Stimulated activated CD8-positive, alpha-beta memory T cell treated with anti-CD3 and anti-CD28 coated beads, Interleukin-4, amount 100 ng/mL, for 48 hours (primary cell): ENCODE measurements around the gene PRODH.
A peak's percentile ranks its signal among the peaks of the same experiment; 100 is the strongest.
"Not testable (repeated sequence)": the region's sequence is repeated elsewhere in the genome, so short reads cannot be mapped to it uniquely, and the experiment has no call there.

Source experiments
- DNase-seq: peaks from one replicate; pipeline ENCODE4 v3.0.0-alpha.2; 2020

PRODH gene

GRCh38 chr22:18952022-18952421 lies 15.9 kb upstream of the PRODH start:
- DNase-seq, result no peak

- DNase-seq, result no peak
These were observed 14.0 kb upstream of the PRODH start for GRCh38 chr22:18950141-18950540.

GRCh38 chr22:18947905-18948304 lies 11.8 kb upstream of the PRODH start:
- peak; percentile 6 for DNase-seq

- DNase-seq, result not testable (repeated sequence)
These were observed 11.0 kb upstream of the PRODH start for GRCh38 chr22:18947105-18947504.

GRCh38 chr22:18938691-18939090 lies 2.6 kb upstream of the PRODH start:
- DNase-seq, result not testable (repeated sequence)

- not testable (repeated sequence) for DNase-seq
These were observed 1.4 kb downstream of the PRODH start for GRCh38 chr22:18934688-18935087.

GRCh38 chr22:18933914-18934313 lies 2.2 kb downstream of the PRODH start:
- no peak for DNase-seq

GRCh38 chr22:18931905-18932652 lies 4.0 kb downstream of the PRODH start:
- DNase-seq, result no peak

GRCh38 chr22:18929459-18929858 lies 6.6 kb downstream of the PRODH start:
- no peak for DNase-seq

- no peak for DNase-seq
These were observed 8.5 kb downstream of the PRODH start for GRCh38 chr22:18927573-18927972.

GRCh38 chr22:18927020-18927419 lies 9.1 kb downstream of the PRODH start:
- no peak for DNase-seq

GRCh38 chr22:18925368-18926064 lies 10.6 kb downstream of the PRODH start:
- DNase-seq, result no peak

- not testable (repeated sequence) for DNase-seq
These were observed 15.7 kb downstream of the PRODH start for GRCh38 chr22:18920257-18920902.

GRCh38 chr22:18917818-18918217 lies 18.3 kb downstream of the PRODH start:
- DNase-seq, result not testable (repeated sequence)

- DNase-seq, result not testable (repeated sequence)
These were observed 20.5 kb downstream of the PRODH start for GRCh38 chr22:18915550-18915949.

- DNase-seq, result not testable (repeated sequence)
These were observed 21.5 kb downstream of the PRODH start for GRCh38 chr22:18914558-18914957.

- DNase-seq, result not testable (repeated sequence)
These were observed 23.7 kb downstream of the PRODH start for GRCh38 chr22:18912264-18912946.

GRCh38 chr22:18911535-18911934 lies 24.6 kb downstream of the PRODH start:
- not testable (repeated sequence) for DNase-seq

- no peak for DNase-seq
These were observed 26.5 kb downstream of the PRODH start for GRCh38 chr22:18909556-18909955.

- no peak for DNase-seq
These were observed 29.2 kb downstream of the PRODH start for GRCh38 chr22:18906896-18907295.

GRCh38 chr22:18906410-18906745 lies 29.7 kb downstream of the PRODH start:
- not testable (repeated sequence) for DNase-seq

GRCh38 chr22:18905540-18906409 lies 30.3 kb downstream of the PRODH start, which contains the start of gene DGCR6:
TSS of gene DGCR6 (plus strand) at chr22:18906320. CDS start at chr22:18906375, 55 bp downstream.
- DNase-seq, result no peak
